A673 (cell line): ENCODE data around the gene WDR17.

Experiments used
- EZH2 ChIP-seq: fragments of 200-600 bp; sonication (generic); IDR thresholded peaks from 2 replicates; pipeline ENCODE4 v1.6.1; 2017; ENCODE audit warnings: borderline replicate concordance, low read depth, mild to moderate bottlenecking, mixed read lengths, antibody characterized with exemption, low read length; ENCODE audit not compliant: poor library complexity, severe bottlenecking
- TF ChIP-seq, protein P1 (sequence below): fragments of 300-800, 200-600 bp; sonication (generic); conservative IDR thresholded peaks from 2 replicates; pipeline ENCODE4 v1.5.1; 2017; ENCODE audit warnings: low read depth, mild to moderate bottlenecking, antibody characterized with exemption, low read length, moderate library complexity, mixed read lengths

DNA sequence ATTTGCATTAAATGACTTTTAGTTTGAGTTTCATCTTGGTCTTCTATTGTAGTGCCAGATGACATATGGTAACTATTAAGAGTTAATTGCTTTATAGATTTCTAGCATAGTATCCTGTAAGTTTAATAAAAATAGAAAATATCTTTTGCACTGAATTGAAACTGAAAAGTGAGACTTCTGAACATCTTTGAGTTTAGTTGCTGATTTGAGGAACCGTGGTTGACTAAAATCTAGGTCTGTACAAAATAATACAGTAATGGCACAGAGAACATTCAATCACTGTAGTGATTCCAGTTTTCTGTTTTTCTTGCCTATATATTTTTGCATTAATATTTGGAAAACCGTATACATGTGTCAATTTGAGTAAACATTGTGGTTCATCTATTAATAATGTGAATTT, 69.0 kb downstream of the WDR17 start:
- TF ChIP-seq, protein P1, sequence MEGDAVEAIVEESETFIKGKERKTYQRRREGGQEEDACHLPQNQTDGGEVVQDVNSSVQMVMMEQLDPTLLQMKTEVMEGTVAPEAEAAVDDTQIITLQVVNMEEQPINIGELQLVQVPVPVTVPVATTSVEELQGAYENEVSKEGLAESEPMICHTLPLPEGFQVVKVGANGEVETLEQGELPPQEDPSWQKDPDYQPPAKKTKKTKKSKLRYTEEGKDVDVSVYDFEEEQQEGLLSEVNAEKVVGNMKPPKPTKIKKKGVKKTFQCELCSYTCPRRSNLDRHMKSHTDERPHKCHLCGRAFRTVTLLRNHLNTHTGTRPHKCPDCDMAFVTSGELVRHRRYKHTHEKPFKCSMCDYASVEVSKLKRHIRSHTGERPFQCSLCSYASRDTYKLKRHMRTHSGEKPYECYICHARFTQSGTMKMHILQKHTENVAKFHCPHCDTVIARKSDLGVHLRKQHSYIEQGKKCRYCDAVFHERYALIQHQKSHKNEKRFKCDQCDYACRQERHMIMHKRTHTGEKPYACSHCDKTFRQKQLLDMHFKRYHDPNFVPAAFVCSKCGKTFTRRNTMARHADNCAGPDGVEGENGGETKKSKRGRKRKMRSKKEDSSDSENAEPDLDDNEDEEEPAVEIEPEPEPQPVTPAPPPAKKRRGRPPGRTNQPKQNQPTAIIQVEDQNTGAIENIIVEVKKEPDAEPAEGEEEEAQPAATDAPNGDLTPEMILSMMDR, result no peak
- TF ChIP-seq EZH2, result no peak
